Activated T-cell treated with anti-CD3 and anti-CD28 coated beads, Interleukin-2, amount 50 U/mL, for 72 hours (primary cell): ENCODE measurements around the gene BRCA2. TPM values are rescaled to one million over a fixed set of nuclear protein-coding genes. Genes with fewer than 3 reads are reported as not detected.

ENCODE experiments used
- ATAC-seq, 2 donors: fragments of 150-1000 bp; cut with Tn5 transposase; replicated peaks in 1 of 2; 2 replicates each; pipeline ENCODE4 v1.10.0; 2021; ENCODE audit warnings: moderate library complexity in 2 of 2, mild to moderate bottlenecking in 1 of 2
- DNase-seq, 2 donors: peaks; one replicate each; pipeline ENCODE4 v3.0.0; 2021 to 2022; ENCODE audit warnings: mixed read lengths in 1 of 2
- H3K27ac Mint-ChIP-seq: one replicate; pipeline ENCODE4 v1.8.0; 2022; ENCODE audit warnings: mild to moderate bottlenecking, moderate library complexity, mixed read lengths
- H3K27me3 Mint-ChIP-seq: one replicate; pipeline ENCODE4 v1.8.0; 2022; ENCODE audit warnings: low read depth, mixed read lengths
- H3K36me3 Mint-ChIP-seq, 2 donors: one replicate each; pipeline ENCODE4 v1.8.0; 2022; ENCODE audit warnings: mixed read lengths in 2 of 2, mild to moderate bottlenecking in 1 of 2; ENCODE audit not compliant: insufficient read depth in 2 of 2
- H3K4me1 Mint-ChIP-seq: one replicate; pipeline ENCODE4 v1.8.0; 2022; ENCODE audit warnings: low read depth, mixed read lengths
- H3K4me3 Mint-ChIP-seq, 2 donors: one replicate each; pipeline ENCODE4 v1.8.0; 2022; ENCODE audit warnings: mild to moderate bottlenecking in 2 of 2, mixed read lengths in 2 of 2, moderate library complexity in 2 of 2
- H3K9me3 Mint-ChIP-seq, 2 donors: one replicate each; pipeline ENCODE4 v1.8.0; 2022; ENCODE audit warnings: mixed read lengths in 2 of 2
- total RNA-seq, 2 donors: library from RNA; stranded (reverse); gene quantifications; one replicate each; pipeline ENCODE4 v1.2.3, GENCODE V29; 2022

Gene BRCA2
- total RNA-seq, 2 donors from 2014 or later = 36.9 to 41.5 TPM

- Mint-ChIP-seq H3K36me3 (no peaks in the 10 kb centered on the region), H3K27ac (no peak overlapping the region), H3K9me3 (no peaks in the 10 kb centered on the region), H3K4me1 (peaks cover 23% of the 10 kb centered on the region), H3K27me3 (no peaks in the 10 kb centered on the region), H3K4me3 (peak overlapping the region in 1 of 2 donors; percentile 46)
- ATAC-seq (peak; percentile 21 to 36), DNase-seq (no peak)
Observed at GRCh38 chr13:32297206-32297605, 18.1 kb upstream of the BRCA2 start.

GRCh38 chr13:32298695-32299094, 16.6 kb upstream of the BRCA2 start:
- Mint-ChIP-seq H3K9me3 (no peaks in the 10 kb centered on the region), H3K27ac (no peak overlapping the region), H3K4me1 (peaks cover 23% of the 10 kb centered on the region), H3K4me3 (no peak overlapping the region), H3K36me3 (no peaks in the 10 kb centered on the region), H3K27me3 (no peaks in the 10 kb centered on the region)
- no peak for DNase-seq
- no peak for ATAC-seq

GRCh38 chr13:32299893-32300292, 15.4 kb upstream of the BRCA2 start:
- Mint-ChIP-seq H3K27me3 (no peaks in the 10 kb centered on the region), H3K27ac (peak overlapping the region; percentile 64), H3K9me3 (no peaks in the 10 kb centered on the region), H3K4me1 (peaks cover 23% of the 10 kb centered on the region), H3K4me3 (no peak overlapping the region), H3K36me3 (no peaks in the 10 kb centered on the region)
- ATAC-seq = peak; percentile 64 to 65
- peak in 1 of 2 donors; percentile 25 for DNase-seq

- no peak overlapping the region for H3K4me3 Mint-ChIP-seq
- H3K4me1 Mint-ChIP-seq = peaks cover 23% of the 10 kb centered on the region
- no peaks in the 10 kb centered on the region for H3K27me3 Mint-ChIP-seq
- DNase-seq (no peak), ATAC-seq (no peak)
- no peaks in the 10 kb centered on the region for H3K9me3 Mint-ChIP-seq
- H3K27ac Mint-ChIP-seq = no peak overlapping the region
- H3K36me3 Mint-ChIP-seq = no peaks in the 10 kb centered on the region
Observed at GRCh38 chr13:32300406-32300805, 14.9 kb upstream of the BRCA2 start.

GRCh38 chr13:32300920-32301319, 14.4 kb upstream of the BRCA2 start:
- ATAC-seq (peak; percentile 85 to 87), DNase-seq (peak; percentile 32 to 44)
- H3K27ac Mint-ChIP-seq = no peak overlapping the region

GRCh38 chr13:32302461-32302860, 12.8 kb upstream of the BRCA2 start:
- Mint-ChIP-seq H3K27me3 (no peaks in the 10 kb centered on the region), H3K9me3 (no peaks in the 10 kb centered on the region), H3K4me3 (no peak overlapping the region), H3K27ac (no peak overlapping the region), H3K36me3 (no peaks in the 10 kb centered on the region), H3K4me1 (peaks cover 13% of the 10 kb centered on the region)
- ATAC-seq = no peak
- DNase-seq = no peak

More at GRCh38 chr13:32300920-32301319, 14.4 kb upstream of the BRCA2 start:
- H3K9me3 Mint-ChIP-seq = no peaks in the 10 kb centered on the region
- H3K4me3 Mint-ChIP-seq = no peak overlapping the region
- no peaks in the 10 kb centered on the region for H3K36me3 Mint-ChIP-seq
- H3K27me3 Mint-ChIP-seq = no peaks in the 10 kb centered on the region
- H3K4me1 Mint-ChIP-seq = peaks cover 23% of the 10 kb centered on the region

- Mint-ChIP-seq H3K27ac (no peak overlapping the region), H3K27me3 (no peaks in the 10 kb centered on the region), H3K4me1 (peaks cover 15% of the 10 kb centered on the region), H3K9me3 (no peaks in the 10 kb centered on the region), H3K36me3 (no peaks in the 10 kb centered on the region), H3K4me3 (no peak overlapping the region)
- no peak for ATAC-seq
- DNase-seq = no peak
Observed at GRCh38 chr13:32305646-32306045, 9.7 kb upstream of the BRCA2 start.

GRCh38 chr13:32309312-32310133, 5.8 kb upstream of the BRCA2 start:
- Mint-ChIP-seq H3K27ac (no peak overlapping the region), H3K27me3 (no peaks in the 10 kb centered on the region), H3K4me1 (peaks cover 18% of the 10 kb centered on the region), H3K4me3 (peak overlapping the region in 1 of 2 donors; percentile 23), H3K36me3 (no peaks in the 10 kb centered on the region), H3K9me3 (no peaks in the 10 kb centered on the region)
- DNase-seq (no peak), ATAC-seq (peak; percentile 24 to 27)

GRCh38 chr13:32310134-32310706, 5.1 kb upstream of the BRCA2 start:
- peak in 1 of 2 donors; percentile 23 for DNase-seq
- no peak overlapping the region for H3K4me3 Mint-ChIP-seq

GRCh38 chr13:32311188-32311897, 4.0 kb upstream of the BRCA2 start:
- DNase-seq (no peak), ATAC-seq (no peak)

More at GRCh38 chr13:32310134-32310706, 5.1 kb upstream of the BRCA2 start:
- no peak overlapping the region for H3K27ac Mint-ChIP-seq
- H3K27me3 Mint-ChIP-seq = no peaks in the 10 kb centered on the region
- H3K4me1 Mint-ChIP-seq = peaks cover 24% of the 10 kb centered on the region
- peaks cover 0 to 3% of the 10 kb centered on the region in 2 donors for H3K36me3 Mint-ChIP-seq
- peak; percentile 56 to 57 for ATAC-seq
- H3K9me3 Mint-ChIP-seq = no peaks in the 10 kb centered on the region

GRCh38 chr13:32314271-32315237, 754 bp upstream of the BRCA2 start:
- peak; percentile 70 to 76 for ATAC-seq
- H3K27me3 Mint-ChIP-seq = no peaks in the 10 kb centered on the region
- no peaks in the 10 kb centered on the region for H3K9me3 Mint-ChIP-seq

More at GRCh38 chr13:32311188-32311897, 4.0 kb upstream of the BRCA2 start:
- Mint-ChIP-seq H3K9me3 (no peaks in the 10 kb centered on the region), H3K4me1 (peaks cover 24% of the 10 kb centered on the region), H3K27ac (no peak overlapping the region), H3K27me3 (no peaks in the 10 kb centered on the region), H3K4me3 (no peak overlapping the region), H3K36me3 (peaks cover 3% of the 10 kb centered on the region in 2 donors)

GRCh38 chr13:32316028-32316339, 676 bp downstream of the BRCA2 start:
- Mint-ChIP-seq H3K9me3 (no peaks in the 10 kb centered on the region), H3K4me1 (peaks cover 20% of the 10 kb centered on the region), H3K4me3 (peak overlapping the region; percentile 91 to 95), H3K27me3 (no peaks in the 10 kb centered on the region), H3K36me3 (peaks cover 10 to 11% of the 10 kb centered on the region in 2 donors), H3K27ac (peak overlapping the region; percentile 100)
- DNase-seq (no peak), ATAC-seq (peak; percentile 4 to 13)

More at GRCh38 chr13:32314271-32315237, 754 bp upstream of the BRCA2 start:
- H3K36me3 Mint-ChIP-seq = peaks cover 3 to 8% of the 10 kb centered on the region in 2 donors
- peak overlapping the region; percentile 91 to 95 for H3K4me3 Mint-ChIP-seq
- DNase-seq = peak; percentile 75 to 77
- H3K4me1 Mint-ChIP-seq = peaks cover 29% of the 10 kb centered on the region
- peak overlapping the region; percentile 100 for H3K27ac Mint-ChIP-seq
